Fibroblast of gingiva (primary cell): ENCODE measurements around the gene COG8.

Source experiments
- DNase-seq: peaks from one replicate; pipeline ENCODE4 v3.0.0-alpha.2; 2011; ENCODE audit warnings: low read depth

Gene COG8

DNA sequence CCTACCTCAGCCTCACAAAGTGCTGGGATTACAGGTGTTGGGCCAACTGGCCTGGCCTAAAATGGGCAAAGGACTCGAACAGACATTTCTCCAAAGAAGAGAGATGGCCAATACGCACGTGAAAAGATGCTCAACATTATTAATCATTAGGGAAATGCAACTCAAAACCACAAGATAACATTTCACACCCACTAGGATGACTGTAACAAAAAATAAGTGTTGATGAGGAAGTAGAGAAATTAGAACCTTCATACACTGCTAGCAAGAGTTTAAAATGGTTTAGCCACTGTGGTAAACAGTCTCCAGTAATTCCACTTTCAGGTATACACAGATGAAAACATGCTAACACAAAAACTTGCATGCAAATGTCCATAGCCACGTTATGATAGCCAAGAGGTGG, 6.6 kb upstream of the COG8 start:
- no peak for DNase-seq

DNA sequence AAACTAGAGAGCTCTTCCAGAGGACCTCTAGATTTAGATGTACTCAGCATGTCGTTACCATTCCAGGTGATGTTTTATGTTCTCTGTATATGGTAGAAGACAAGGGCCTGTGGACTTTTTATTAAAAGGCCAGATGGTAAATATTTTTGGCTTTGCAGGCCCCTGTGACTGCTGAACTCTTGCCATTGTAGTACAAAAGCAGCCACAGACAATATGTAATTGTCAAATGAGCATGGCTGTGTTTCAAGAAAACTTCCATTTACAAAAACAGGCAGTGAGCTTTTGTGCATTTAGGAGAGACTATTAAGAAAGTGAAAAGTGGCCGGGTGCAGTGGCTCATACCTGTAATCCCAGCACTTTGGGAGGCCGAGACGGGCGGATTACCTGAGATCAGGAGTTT, 4.8 kb upstream of the COG8 start:
- DNase-seq, result no peak

DNA sequence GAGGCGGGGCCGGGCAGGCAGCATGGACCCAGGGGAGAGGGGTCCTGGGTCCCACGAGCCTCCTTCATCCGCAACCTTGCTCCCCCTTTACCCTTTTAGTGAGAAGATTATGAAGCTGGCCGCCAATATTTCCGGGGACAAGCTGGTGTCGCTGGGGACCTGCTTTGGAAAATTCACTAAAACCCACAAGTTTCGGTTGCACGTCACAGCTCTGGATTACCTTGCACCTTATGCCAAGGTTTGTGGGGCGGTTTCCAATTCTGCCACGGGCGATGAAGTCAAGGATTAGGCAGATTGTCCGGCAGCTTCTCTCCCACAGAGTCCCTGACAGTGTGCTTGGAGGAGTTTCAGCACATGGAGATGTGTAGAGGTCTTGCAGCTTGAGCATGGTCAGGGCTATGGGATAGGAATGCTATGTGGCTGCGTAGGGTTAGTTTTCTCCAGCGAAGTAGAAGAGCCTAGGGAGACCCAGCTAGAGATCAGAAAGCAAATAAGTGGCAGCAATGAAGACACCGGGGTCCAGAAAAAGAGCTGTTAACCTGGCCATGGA, 806 bp upstream of the COG8 start:
- no peak for DNase-seq

DNA sequence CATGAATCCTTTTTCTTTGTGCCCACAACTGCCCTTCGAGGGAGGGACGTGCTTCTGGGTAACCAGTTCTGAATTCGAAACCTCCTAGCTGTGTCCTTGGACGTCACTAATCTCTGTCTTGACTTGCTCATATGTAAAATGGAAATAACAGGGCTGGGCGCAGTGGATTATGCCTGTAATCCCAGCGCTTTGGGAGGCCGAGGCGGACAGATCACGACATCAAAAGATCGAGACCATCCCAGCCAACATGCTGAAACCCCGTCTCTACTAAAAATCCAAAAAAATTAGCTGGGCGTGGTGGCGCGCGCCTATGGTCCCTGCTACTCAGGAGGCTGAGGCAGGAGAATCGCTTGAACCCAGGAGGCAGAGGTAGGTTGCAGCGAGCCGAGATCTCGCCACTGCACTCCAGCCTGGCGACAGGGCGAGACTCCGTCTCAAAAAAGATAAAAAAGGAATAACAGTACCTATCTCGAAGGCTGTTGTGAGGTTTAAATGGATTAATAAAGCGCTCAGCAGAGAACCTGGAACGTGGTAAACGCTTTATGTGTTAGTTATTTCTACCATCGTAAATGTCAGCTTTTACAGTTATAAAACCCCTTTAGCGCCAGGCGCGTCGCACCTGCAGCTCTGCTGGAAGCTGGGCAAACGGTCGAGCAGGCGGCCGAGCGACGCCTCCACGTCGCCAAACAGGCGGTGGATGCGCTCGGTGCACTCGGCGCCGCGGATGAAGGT, 641 bp downstream of the COG8 start:
- no peak for DNase-seq

DNA sequence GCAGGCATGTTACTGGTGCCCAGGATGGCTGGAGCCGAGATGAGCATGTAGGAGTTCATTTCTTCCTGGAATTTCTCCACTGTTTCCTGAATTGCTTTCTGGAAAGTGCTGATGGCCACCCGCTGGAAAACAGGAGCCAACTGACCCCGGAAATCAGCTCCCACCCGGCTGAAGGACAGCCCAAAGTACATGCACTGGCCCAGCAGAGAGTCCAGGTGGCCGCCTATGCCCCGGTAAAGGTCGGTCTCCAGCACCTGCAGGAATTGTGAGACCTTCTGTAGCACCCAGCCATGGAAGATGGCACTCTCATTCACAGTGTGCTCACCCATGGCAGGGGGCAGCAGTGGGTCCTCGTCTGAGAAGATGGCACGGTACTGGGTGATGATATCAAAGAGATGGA, 4.7 kb downstream of the COG8 start:
- DNase-seq, result no peak

DNA sequence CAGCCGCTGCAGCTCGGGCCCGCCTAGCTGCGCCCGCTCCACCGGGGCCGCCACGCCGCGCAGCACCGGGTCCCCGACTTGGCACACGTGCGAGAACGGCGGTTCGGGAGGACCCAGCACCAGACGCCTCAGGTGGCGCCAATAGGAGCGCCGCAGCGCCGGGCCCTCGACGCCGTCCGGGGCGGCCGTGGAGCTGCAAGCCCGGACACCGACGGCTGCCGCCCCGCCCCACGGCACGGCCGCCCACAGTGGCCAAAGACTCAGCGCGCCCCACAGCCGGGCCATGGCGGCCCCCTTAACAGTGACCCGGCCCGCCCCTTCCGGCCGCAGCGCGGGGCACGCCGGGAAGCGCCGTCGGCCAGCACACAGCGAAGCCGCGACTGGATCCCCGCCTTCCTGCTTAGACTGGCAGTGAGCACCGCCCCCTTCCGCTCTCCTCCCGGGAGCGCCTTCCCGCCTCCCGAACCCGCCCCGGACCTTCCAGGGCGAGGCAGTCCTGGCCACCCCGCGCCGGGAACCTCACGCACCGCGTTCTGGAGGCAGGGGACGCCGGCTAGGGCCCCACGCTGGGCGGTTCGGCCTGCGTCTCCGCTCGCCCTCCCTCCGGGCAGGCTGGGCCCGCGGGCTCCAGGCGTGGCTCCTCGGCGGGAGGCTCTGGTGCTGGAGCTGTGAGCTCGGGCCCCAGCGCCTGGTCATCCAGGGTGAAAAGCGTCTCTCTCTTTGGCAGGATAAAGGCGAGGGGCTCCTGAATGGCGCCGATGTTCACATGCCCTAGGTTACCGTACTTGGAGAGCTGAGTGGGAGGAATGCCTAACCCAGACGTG, 8.9 kb downstream of the COG8 start, which contains the start of gene PDF:
Gene PDF, minus strand, starts transcription at position 303 of the 824 bp plus-strand sequence. Its CDS starts 18 bp downstream, at position 285.
- DNase-seq, result peak; percentile 92

DNA sequence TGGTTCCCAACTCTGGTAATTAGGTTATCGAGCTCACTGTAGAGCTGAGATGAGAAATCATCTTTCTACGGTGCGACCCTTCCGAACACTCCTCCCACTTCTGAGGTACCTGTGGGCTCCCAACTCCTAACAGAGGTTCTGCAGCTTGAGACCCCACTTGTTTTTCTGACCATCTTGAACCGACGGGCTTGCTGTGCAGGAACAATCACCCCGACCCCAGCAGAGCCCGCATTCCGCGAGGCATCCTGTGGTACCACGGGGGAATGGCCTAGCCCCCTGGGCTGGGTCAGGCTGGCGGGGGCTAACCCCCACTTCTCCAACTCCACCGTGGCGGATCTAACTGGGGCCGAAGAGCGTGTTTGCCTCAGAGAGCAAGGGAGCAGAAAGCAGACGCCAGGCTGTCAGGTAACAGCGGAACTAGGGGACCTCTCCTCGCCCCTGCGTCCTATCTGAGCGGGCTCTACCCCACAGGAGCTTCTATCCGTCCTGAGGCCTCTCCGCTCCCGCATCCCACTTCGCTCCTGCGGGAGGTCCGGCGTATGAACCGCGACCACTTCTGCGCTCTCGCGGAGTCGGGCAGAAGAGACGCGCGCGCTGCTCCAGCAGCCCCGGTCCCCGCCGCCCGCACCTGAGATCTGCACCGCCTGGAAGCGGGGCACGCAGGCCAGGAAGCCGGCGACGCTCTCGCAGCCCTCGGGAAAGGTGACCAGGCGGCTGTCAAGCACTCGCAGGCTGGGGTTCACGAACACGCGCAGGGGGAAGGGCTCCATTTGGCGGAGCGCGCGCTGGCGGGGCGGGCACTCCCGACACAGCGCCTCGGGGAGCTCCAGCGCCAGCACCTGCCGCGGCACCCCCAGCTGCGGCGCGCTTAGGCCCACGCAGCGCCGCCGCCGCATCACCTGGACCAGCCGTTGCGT, 9.7 kb downstream of the COG8 start:
- DNase-seq, result no peak

DNA sequence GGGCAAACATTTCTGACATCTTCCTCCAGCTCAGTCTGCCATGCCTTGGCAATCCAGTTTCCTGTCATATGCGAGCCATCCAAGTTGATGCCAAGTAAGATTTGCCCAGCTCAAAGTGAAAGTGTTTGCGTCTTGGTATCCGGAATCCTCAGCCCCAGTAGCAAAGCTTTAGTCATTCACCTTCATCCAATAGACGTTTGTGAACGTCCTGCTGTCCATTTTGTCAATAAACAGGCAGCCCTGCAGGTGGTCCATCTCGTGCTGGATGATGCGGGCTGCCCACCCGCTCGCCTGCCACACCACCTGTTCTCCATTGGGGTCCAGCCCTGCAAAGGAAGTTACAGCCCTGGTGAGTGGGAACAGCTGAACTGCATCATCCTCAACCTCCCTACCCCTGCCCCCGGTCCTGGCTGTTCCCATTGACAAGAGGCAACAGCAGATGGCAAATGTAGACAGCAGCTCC, 10.5 kb downstream of the COG8 start:
- peak; percentile 72 for DNase-seq

DNA sequence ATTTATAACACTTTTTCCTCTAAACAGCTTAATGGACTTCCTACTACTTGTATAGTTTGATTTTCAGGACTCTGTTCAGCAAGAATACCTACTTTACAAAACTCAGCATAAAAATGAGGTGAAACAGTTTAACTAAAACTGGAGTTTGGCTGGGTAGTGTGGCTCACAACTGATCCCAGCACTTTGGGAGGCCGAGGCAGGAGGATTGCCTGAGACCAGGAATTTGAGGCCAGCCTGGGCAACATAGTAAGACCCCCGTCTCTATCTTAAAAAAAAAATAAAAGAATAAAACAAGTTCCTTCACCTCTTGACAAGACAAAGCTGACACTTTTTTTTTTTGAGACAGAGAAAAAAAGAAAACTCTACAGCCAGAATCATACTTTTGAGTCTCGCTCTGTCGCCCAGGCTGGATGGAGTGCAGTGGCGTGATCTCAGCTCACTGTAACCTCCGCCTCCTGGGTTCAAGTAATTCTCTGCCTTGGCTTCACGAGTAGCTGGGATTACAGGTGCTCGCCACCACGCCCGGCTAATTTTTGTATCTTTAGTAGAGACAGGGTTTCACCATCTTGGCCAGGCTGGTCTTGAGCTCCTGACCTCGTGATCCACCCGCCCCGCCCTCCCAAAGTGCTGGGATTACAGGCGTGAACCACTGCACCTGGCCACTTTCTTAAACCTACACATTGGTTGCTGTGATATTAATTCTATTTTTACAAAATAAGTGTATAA, 11.6 kb downstream of the COG8 start:
- no peak for DNase-seq

DNA sequence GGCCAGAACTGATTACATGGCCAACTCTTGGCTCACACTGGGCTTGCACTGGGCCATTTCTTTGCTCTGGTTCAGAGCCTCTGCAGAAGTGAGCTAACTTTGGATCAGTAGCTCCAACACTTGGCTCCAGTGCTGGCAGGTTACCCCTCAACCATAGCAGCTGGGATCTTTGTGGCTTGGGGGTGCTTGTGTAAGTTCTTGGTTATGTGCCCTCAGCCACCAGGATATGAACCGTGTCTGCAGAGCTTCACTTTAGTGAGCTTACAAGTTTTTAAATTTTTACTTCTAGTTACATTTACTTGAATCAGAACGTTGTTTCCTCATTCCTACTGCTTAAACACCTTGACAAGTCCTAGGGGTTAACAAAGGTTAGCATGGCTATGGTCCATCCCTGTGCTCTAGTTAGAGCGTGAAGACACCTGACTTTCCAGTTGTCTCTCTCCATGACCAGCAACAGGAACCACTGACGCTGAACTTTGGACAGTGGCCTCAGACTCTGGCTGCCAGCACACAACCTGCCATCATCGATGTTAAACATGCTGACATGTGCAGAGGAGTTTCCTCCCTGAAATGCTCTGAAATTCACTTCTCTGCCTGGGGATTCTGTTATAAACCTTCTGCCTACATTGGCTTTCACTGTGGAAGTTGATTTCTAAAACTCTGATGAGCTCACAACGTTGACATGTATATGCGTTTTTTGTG, 13.0 kb downstream of the COG8 start:
- no peak for DNase-seq

DNA sequence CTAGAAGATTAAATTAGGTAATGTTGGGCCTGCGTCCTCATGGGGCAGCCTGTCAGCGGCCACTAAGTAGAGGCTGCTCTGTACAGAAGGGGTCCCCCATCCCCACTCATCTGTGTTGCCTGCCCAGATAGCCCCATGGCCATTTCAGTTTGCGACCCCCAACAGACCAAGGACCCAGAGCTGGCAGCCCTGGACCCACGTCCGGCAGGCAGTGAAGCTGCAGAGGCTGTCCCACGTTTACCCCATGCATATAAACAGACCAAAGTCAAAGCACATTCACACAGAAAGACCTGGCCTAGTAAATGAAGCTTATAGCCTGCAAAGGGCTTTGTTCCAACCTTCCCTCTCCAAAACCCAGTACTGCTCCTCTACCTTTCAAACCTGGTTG, 13.6 kb downstream of the COG8 start:
- DNase-seq, result no peak

DNA sequence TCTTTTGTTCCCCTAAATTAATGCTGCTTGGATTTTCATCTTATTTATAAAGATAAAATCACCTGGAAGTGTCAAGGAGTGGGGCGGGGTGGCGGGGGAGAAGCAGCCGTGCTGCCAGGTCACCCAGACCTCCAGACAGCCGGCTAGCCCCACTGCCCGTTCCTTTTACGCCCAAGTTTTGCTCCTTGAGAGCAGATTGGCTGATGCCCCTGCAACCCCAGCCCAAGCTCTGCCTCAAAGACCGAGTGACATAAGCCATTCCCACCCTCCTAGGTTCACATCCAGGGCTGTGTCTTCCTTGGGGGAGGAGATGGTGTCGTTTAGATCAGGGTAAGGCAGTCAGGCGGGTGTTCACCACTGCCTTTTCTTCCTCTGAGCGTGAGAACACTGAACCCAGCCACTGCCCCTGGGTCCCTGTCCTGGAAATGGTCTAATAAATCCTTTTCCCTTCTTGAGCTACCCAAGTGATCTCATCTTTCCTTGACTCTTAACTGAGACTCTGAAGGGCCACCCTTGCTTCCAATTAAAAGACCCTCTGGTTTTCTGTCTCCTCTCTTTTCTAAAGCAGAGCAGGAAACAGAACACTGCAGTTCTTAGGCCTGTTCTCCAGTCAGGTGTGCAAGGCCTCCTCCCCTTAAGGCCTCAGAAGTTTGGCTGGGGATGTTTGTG, 14.6 kb downstream of the COG8 start:
- no peak for DNase-seq

DNA sequence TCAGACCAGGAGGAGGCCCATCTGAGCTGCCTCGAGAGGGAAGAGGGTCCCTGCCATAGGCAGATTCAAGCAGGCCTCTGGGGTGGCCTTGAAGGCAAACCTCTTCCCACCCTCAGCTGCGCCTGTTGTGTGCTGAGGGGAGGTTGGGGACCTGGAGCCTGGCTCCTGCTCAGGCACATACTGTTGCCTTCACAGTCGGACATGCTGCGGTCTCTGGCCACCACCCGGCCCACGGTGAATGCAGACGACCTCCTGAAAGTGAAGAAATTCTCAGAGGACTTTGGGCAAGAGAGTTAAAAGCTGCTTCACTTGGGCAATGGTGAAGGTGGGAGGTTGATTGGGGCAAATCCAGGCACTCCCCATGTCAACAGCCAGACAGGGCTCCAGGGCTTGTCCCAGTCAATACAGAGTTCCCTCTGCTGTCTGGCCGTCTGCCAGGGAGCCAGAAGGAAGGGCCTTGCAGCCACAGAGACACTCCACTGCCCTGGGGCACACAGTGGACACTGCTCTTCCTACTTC, 15.3 kb downstream of the COG8 start:
- DNase-seq, result no peak

DNA sequence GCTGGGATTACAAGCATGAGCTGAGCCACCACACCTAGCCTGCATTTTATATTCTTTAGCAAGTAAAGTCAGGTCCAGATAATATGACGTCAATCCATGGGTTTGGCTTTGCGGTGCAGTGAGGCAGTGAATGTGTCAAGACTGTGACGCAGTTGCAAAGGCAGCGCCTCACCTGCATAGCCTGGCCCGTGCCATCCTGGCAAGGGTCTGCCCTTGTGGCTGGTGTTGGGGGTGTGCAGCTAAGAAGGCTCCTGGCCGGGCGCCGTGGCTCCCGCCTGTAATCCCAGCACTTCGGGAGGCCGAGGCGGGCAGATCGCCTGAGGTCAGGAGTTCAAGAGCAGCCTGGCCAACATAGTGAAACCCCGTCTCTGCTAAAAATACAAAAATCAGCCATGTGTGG, 15.9 kb downstream of the COG8 start:
- DNase-seq, result no peak

DNA sequence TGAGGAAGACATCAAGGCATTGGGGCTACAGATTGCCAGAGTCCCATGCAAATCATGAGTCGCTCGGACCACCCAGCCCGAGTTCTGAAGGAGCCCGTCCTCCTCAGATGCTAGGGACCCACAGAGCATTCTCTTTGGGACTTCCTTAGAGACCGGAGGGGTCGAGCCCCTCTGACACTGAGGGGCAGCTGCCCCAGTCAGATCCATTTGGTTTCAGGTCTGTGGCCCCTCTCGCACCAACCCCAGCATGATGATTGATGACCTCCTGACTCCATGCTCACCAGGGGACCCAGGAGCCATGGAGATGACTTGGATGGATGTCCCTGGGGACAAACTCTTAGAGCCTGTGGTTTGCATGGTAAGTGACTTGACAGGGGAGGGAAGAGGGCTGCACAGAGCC, 17.0 kb downstream of the COG8 start:
- DNase-seq, result no peak

DNA sequence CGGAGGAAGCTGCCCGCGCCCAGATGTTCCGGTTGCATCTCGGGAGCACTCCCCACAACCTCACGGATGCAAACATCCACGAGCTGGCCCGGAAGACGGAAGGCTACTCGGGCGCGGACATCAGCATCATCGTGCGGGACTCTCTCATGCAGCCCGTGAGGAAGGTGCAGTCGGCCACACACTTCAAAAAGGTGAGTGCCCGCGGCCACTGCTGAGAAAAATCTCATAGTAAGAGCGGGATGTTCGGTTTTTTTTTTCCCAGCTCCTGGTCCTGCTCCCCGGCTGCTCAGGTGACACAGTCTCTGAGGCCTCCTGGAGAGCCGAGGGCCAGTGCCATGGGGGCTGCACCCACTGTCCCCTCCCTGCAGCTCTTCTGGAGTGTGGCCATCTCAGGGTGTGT, 18.3 kb downstream of the COG8 start:
- DNase-seq, result no peak

DNA sequence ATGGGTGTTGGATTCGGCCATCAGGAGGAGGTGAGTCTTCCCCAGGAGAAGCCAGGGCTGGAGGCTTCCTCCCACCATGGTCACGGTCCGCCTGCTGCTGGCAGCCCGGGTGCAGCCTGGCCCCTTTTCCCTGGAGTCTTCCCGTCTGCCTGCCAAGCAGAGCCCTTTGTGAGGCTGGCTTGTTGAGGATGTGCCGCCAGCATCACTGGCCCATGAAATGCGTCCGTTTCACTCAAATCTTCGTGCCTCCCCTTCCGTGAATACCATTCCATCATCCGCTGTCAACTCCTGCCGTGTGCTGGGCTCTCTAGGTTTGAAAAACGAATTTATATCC, 18.7 kb downstream of the COG8 start:
- no peak for DNase-seq

DNA sequence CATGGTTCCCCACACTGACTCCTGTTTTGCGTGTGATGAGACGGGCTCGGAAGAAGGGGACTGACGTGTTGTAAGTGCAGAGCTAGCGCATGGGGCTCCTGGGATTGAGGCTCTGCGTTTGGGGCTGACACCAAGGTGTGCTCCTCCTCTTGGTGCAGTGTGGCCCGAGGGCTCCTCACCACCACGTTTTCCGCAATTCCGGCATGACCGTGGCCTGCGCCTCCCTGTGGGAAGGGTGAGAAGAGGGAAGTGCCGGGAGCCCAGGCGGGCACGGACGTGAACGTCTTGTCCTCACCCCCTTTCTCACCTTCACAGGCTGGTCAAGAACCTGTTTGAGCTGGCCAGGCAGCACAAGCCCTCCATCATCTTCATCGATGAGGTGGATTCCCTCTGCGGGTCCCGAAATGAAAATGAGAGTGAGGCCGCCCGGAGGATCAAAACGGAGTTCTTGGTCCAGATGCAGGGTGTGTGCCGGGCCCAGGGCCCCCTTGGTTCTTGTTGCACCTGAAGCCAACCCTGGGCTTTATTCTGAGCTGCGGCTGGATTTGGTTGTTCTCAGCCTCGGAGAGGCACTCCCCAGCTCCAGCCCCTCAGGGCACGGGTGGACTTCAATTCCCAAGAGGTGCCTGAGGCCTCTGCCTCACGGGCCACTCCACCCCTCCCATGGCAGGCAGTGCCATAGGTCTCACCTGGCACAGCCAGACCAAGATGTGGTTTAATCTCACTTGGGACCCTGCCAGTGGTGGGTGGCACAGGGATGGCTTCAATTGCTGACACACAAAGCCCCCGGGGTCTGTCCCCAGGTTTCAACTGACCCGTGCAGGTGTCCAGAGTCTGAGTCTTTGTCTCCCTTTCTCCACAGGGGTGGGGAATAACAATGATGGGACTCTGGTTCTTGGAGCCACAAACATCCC, 19.3 kb downstream of the COG8 start:
- no peak for DNase-seq

DNA sequence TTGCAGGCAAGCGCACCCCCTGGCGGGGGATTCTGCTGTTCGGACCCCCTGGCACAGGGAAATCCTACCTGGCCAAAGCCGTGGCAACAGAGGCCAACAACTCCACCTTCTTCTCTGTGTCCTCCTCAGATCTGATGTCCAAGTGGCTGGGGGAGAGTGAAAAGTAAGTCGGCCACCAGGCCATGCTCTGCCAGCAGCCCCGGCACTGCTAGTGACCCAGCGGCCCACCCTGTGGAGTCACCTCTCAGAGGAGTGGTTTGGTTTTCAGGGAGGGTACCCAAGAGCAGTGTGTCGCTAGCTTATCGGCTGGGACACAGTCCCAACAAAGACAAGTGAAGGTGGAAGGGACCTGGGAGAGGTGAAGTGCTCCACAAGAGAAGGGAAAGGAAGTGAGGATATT, 20.0 kb downstream of the COG8 start:
- DNase-seq, result no peak
